ENCODE results near the gene ERP44.

DNA sequence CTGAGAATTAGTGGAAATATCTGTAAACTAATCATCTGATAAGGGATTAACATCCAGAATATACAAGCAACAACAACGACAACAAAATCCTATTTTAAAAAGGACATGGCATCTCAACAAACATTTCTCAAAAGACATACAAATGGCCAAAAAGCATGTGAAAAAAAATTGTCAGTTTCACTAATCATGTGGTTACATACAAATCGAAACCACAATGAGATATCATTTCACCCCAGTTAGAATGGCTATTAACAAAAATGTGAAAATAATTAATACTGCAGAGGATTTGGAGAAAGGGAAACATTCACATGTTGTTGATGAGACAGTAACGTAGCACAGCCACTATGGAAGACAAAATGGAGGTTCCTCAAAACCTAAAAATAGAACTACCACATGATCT lies 69.5 kb downstream of the ERP44 start:
- no peak for TF ChIP-seq POLR2A (IDR thresholded peaks at IDR 0.05)
- TF ChIP-seq, protein P1, sequence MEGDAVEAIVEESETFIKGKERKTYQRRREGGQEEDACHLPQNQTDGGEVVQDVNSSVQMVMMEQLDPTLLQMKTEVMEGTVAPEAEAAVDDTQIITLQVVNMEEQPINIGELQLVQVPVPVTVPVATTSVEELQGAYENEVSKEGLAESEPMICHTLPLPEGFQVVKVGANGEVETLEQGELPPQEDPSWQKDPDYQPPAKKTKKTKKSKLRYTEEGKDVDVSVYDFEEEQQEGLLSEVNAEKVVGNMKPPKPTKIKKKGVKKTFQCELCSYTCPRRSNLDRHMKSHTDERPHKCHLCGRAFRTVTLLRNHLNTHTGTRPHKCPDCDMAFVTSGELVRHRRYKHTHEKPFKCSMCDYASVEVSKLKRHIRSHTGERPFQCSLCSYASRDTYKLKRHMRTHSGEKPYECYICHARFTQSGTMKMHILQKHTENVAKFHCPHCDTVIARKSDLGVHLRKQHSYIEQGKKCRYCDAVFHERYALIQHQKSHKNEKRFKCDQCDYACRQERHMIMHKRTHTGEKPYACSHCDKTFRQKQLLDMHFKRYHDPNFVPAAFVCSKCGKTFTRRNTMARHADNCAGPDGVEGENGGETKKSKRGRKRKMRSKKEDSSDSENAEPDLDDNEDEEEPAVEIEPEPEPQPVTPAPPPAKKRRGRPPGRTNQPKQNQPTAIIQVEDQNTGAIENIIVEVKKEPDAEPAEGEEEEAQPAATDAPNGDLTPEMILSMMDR (IDR thresholded peaks at IDR 0.05) = no peak
